ENCODE data around the gene PCCA.
"Not testable (repeated sequence)": the region's sequence is repeated elsewhere in the genome, so short reads cannot be mapped to it uniquely, and the experiment has no call there.

DNA sequence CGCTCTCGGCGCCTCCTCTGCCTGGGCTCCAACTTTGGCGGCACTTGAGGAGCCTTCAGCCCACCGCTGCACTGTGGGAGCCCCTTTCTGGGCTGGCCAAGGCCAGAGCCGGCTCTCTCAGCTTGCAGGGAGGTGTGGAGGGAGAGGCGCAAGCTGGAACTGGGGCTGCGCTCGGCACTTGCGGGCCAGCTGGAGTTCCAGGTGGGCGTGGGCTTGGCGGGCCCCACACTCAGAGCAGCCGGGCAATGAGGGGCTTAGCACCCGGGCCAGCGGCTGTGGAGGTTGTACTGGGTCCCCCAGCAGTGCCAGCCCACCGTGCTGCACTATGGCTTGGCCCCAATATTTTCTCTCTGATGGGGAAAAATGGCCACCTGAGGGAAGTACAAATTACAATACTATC lies 193.4 kb downstream of the PCCA start:
- TF ChIP-seq POLR2AphosphoS5 (IDR thresholded peaks at IDR 0.05; ENCODE audit: insufficient read depth in 1 of 2, low read depth in 1 of 2); POLR2A (IDR thresholded peaks at IDR 0.05): not testable (repeated sequence)
- TF ChIP-seq, protein P1, sequence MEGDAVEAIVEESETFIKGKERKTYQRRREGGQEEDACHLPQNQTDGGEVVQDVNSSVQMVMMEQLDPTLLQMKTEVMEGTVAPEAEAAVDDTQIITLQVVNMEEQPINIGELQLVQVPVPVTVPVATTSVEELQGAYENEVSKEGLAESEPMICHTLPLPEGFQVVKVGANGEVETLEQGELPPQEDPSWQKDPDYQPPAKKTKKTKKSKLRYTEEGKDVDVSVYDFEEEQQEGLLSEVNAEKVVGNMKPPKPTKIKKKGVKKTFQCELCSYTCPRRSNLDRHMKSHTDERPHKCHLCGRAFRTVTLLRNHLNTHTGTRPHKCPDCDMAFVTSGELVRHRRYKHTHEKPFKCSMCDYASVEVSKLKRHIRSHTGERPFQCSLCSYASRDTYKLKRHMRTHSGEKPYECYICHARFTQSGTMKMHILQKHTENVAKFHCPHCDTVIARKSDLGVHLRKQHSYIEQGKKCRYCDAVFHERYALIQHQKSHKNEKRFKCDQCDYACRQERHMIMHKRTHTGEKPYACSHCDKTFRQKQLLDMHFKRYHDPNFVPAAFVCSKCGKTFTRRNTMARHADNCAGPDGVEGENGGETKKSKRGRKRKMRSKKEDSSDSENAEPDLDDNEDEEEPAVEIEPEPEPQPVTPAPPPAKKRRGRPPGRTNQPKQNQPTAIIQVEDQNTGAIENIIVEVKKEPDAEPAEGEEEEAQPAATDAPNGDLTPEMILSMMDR (IDR thresholded peaks at IDR 0.05): not testable (repeated sequence)

Data from vagina (tissue), 2 donors.